NCI-H345 (cell line): ENCODE measurements around the gene MLN.

ENCODE experiments used
- DNase-seq: peaks from one replicate; lab custom pipeline; 2025; lab: John Stamatoyannopoulos, UW

The MLN gene

GRCh38 chr6:33788694-33789549, 14.9 kb downstream of the MLN start, which contains the start of gene LEMD2:
TSS of gene LEMD2 (minus strand) at chr6:33789130. CDS start at chr6:33789116, 14 bp downstream.
- DNase-seq: peak; percentile 92

GRCh38 chr6:33787954-33788693, 15.7 kb downstream of the MLN start:
- peak; percentile 31 for DNase-seq

GRCh38 chr6:33787346-33787953, 16.4 kb downstream of the MLN start:
- DNase-seq: no peak

- DNase-seq: no peak
These were observed 17.1 kb downstream of the MLN start for GRCh38 chr6:33786736-33787135.

- no peak for DNase-seq
These were observed 18.0 kb downstream of the MLN start for GRCh38 chr6:33785778-33786177.

GRCh38 chr6:33784787-33785186, 19.0 kb downstream of the MLN start:
- no peak for DNase-seq

GRCh38 chr6:33783781-33784520, 19.9 kb downstream of the MLN start:
- no peak for DNase-seq

- DNase-seq: no peak
These were observed 21.2 kb downstream of the MLN start for GRCh38 chr6:33782561-33782960.

GRCh38 chr6:33781131-33781975, 22.4 kb downstream of the MLN start:
- DNase-seq: no peak

- no peak for DNase-seq
These were observed 23.9 kb downstream of the MLN start for GRCh38 chr6:33779895-33780294.

- DNase-seq: no peak
These were observed 24.5 kb downstream of the MLN start for GRCh38 chr6:33779290-33779689.

- DNase-seq: no peak
These were observed 25.2 kb downstream of the MLN start for GRCh38 chr6:33778444-33779121.

GRCh38 chr6:33777398-33778388, 26.1 kb downstream of the MLN start:
- no peak for DNase-seq

GRCh38 chr6:33776764-33777163, 27.0 kb downstream of the MLN start:
- no peak for DNase-seq

- no peak for DNase-seq
These were observed 27.6 kb downstream of the MLN start for GRCh38 chr6:33776186-33776585.

- no peak for DNase-seq
These were observed 29.0 kb downstream of the MLN start for GRCh38 chr6:33774774-33775173.

GRCh38 chr6:33772902-33773472, 30.8 kb downstream of the MLN start:
- DNase-seq: no peak

GRCh38 chr6:33772082-33772830, 31.5 kb downstream of the MLN start:
- DNase-seq: no peak
